GM12891 (cell line): ENCODE measurements around the gene COL1A2.

ENCODE experiments used
- DNase-seq: peaks from one replicate; pipeline ENCODE4 v3.0.0; 2011; ENCODE audit warnings: low spot score; ENCODE audit not compliant: insufficient read length
- FAIRE-seq: peaks from 2 replicates; lab custom pipeline; 2011; peaks lifted over from hg19 to GRCh38; lab: Jason Lieb, UNC
- PAX5 ChIP-seq: IDR thresholded peaks from 2 replicates; pipeline ENCODE4 v1.6.1; 2011; ENCODE audit warnings: low read length, moderate library complexity, mild to moderate bottlenecking; ENCODE audit not compliant: insufficient read depth, severe bottlenecking
- POLR2A ChIP-seq: IDR thresholded peaks from 2 replicates; pipeline ENCODE4 v1.6.1; 2011; ENCODE audit warnings: low read depth, low read length, control low read depth
- POLR2AphosphoS5 ChIP-seq: IDR thresholded peaks from 2 replicates; pipeline ENCODE4 v1.6.1; 2011; ENCODE audit warnings: low read depth, low read length, control low read depth
- POU2F2 ChIP-seq: IDR thresholded peaks from 2 replicates; pipeline ENCODE4 v1.6.1; 2011; ENCODE audit warnings: low read depth, mild to moderate bottlenecking, control low read depth, low read length, moderate library complexity
- SPI1 ChIP-seq: IDR thresholded peaks from 2 replicates; pipeline ENCODE4 v1.6.1; 2011; ENCODE audit warnings: low read depth, low read length, control low read depth
- TAF1 ChIP-seq: IDR thresholded peaks from 2 replicates; pipeline ENCODE4 v1.6.1; 2011; ENCODE audit warnings: low read depth, low read length, control low read depth

Gene COL1A2

DNA sequence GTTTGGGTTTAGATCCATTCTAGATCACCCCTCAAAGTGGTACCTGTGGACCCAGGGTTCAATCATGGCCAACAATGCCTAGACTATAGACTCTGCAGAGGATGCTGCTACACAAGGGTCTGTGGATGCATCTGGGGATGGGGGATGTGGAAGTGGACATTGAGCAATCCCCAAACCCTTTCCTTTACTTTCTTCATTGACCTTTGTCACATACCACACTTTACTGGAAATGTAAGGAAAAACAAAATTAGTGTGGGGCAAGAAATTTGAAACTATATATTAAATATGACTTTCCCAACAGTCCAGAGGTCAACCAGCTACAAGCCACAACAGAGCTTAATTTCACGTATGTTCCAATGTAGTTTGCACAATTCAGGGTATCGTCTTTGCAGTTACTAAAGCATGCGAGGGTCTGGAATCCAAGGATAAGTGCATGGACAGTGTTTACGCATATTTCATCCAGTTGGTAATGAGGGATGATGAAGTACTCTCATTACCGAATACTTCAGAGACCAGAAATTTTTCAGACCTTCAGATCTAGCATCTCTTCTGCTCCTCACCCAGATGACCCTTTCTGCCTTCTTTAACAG is 81.7 kb downstream of the COL1A2 start:
- DNase-seq: no peak
- FAIRE-seq: no peak
- TF ChIP-seq TAF1 (no peak), SPI1 (no peak), POU2F2 (no peak), POLR2A (no peak), POLR2AphosphoS5 (no peak), PAX5 (no peak)

DNA sequence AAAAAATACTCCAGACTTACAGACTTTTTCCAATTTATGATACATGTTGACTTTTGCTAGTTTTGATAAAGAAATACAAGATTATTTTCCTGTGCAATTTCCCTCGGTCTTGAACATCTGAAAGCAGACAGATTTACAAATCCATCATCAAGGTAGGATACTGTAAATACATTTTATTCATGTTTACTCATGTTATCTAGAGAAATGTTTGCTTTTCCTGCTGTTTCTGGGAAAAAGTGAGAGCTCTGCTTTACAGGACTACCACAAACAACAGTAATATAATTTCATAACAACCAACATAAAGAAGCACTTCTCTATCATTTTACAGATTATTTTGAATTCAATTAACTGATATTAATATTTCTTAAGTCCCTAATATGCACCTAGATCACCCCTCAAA is 83.2 kb downstream of the COL1A2 start:
- FAIRE-seq (no peak), DNase-seq (no peak)
- TF ChIP-seq SPI1 (no peak), POLR2A (no peak), PAX5 (no peak), TAF1 (no peak)

DNA sequence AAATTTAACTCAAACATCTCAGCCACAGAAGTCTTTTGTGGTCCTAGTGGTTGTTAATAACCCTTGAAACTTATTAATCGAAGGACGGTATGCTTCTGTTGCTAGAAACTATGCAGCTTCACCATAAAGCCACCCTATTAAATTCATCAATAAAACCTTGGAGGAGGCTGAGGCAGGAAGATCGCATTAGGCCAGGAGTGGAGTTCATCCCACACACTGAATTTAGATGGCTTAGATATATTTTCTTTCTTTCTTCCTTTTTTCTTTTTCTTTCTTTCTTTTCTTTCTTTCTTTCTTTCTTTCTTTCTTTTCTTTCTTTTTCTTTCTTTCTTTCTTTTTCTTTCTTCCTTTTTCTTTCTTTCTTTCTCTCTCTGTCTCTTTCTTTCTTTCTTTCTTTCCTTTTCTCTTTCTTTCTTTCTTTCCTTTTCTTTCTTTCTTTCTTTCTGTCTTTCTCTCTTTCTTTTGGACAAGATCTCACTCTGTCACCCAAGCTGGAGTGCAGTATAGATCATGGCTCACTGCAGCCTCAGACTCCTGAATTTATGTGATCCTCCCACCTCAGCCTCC is 84.0 kb downstream of the COL1A2 start:
- DNase-seq (no peak), FAIRE-seq (no peak)
- TF ChIP-seq PAX5 (no peak), POLR2AphosphoS5 (no peak), TAF1 (no peak), POLR2A (no peak), POU2F2 (no peak), SPI1 (no peak)
